Measurements from ENCODE around the gene BRCA1. TPM values are rescaled to one million over a fixed set of nuclear protein-coding genes. Genes with fewer than 3 reads are reported as not detected.

BRCA1 gene
- 7.3 TPM for total RNA-seq (2013)
- polyA plus RNA-seq (1 to 10 TPM in 2 of 3 donors, under 1 TPM in 1; 0.87 to 2.6 (median 1.9) TPM), polyA minus RNA-seq (1.9 and 4.6 TPM in 2 replicates), total RNA-seq (3.1 to 12.8 (median 7.0) reads per million in 11 experiments)

DNA sequence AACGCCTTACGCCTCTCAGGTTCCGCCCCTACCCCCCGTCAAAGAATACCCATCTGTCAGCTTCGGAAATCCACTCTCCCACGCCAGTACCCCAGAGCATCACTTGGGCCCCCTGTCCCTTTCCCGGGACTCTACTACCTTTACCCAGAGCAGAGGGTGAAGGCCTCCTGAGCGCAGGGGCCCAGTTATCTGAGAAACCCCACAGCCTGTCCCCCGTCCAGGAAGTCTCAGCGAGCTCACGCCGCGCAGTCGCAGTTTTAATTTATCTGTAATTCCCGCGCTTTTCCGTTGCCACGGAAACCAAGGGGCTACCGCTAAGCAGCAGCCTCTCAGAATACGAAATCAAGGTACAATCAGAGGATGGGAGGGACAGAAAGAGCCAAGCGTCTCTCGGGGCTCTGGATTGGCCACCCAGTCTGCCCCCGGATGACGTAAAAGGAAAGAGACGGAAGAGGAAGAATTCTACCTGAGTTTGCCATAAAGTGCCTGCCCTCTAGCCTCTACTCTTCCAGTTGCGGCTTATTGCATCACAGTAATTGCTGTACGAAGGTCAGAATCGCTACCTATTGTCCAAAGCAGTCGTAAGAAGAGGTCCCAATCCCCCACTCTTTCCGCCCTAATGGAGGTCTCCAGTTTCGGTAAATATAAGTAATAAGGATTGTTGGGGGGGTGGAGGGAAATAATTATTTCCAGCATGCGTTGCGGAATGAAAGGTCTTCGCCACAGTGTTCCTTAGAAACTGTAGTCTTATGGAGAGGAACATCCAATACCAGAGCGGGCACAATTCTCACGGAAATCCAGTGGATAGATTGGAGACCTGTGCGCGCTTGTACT lies at the start of gene BRCA1:
BRCA1 (minus strand) TSS at position 232 of the 834 bp plus-strand sequence. CDS start 1,268 bp downstream, outside the sequence.
- Mint-ChIP-seq H3K4me1 (peaks cover 30% of the 10 kb centered on the region), H3K4me3 (peak within 1 kb of the TSS; percentile 97 to 99), H3K27ac (peak within 1 kb of the TSS; percentile 95 to 98 (median 96)), H3K36me3 (peaks cover 12 to 24% of the 10 kb centered on the region in 2 donors), H3K27me3 (ENCODE audit: low read depth in 3 of 3) (peaks cover 0 to 3% (median 0%) of the 10 kb centered on the region in 3 donors), H3K9me3 (peaks cover 0 to 2% (median 0%) of the 10 kb centered on the region in 7 donors)
- H3K9ac ChIP-seq (ENCODE audit: insufficient read depth, low read length, poor library complexity, severe bottlenecking): peak within 1 kb of the TSS; percentile 67
- TF ChIP-seq, protein P1, sequence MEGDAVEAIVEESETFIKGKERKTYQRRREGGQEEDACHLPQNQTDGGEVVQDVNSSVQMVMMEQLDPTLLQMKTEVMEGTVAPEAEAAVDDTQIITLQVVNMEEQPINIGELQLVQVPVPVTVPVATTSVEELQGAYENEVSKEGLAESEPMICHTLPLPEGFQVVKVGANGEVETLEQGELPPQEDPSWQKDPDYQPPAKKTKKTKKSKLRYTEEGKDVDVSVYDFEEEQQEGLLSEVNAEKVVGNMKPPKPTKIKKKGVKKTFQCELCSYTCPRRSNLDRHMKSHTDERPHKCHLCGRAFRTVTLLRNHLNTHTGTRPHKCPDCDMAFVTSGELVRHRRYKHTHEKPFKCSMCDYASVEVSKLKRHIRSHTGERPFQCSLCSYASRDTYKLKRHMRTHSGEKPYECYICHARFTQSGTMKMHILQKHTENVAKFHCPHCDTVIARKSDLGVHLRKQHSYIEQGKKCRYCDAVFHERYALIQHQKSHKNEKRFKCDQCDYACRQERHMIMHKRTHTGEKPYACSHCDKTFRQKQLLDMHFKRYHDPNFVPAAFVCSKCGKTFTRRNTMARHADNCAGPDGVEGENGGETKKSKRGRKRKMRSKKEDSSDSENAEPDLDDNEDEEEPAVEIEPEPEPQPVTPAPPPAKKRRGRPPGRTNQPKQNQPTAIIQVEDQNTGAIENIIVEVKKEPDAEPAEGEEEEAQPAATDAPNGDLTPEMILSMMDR (IDR thresholded peaks at IDR 0.05): no peak
- H3K36me3 ChIP-seq (replicated peaks in 1 of 2; ENCODE audit: control insufficient read depth in 1 of 2, insufficient read depth in 2 of 2, low read length in 2 of 2): peaks cover 3 to 6% of the 10 kb centered on the region in 2 donors
- WGBS (ENCODE audit: insufficient coverage): 7% methylated on average over 29 of the region's 38 CpGs
- H3K27ac ChIP-seq (ENCODE audit: low read depth in 1 of 2, low read length in 2 of 2): peak within 1 kb of the TSS; percentile 23 to 90
- H3K4me1 ChIP-seq (ENCODE audit: control insufficient read depth in 1 of 2, insufficient read depth in 2 of 2, low read length in 2 of 2): peaks cover 25 to 30% of the 10 kb centered on the region in 2 donors
- no peaks in the 10 kb centered on the region for H3K27me3 ChIP-seq (ENCODE audit: control insufficient read depth in 2 of 2, insufficient read depth in 2 of 2, low read length in 2 of 2)
- peak within 1 kb of the TSS; percentile 76 to 100 (median 78) for H3K4me3 ChIP-seq (replicated peaks in 1 of 3; ENCODE audit: low read depth in 2 of 3, low read length in 3 of 3)
- H3K79me2 ChIP-seq (ENCODE audit: insufficient read depth, low read length): peaks cover 58% of the 10 kb centered on the region
- peak within 1 kb of the TSS; percentile 88 for H2AFZ ChIP-seq (ENCODE audit: insufficient read depth, low read depth, low read length, poor library complexity, severe bottlenecking)
- intact Hi-C loops (cut with micrococcal nuclease): loop anchor here (1.0 to 10.0 kb wide), 4 partner anchors 45 to 111 kb away; partner anchors contain the start of genes NBR1 (in 2 of the 2), RND2 (in 1 of the 2) and VAT1 (in 1 of the 2)
- H4K20me1 ChIP-seq (ENCODE audit: insufficient read depth, low read length): no peaks in the 10 kb centered on the region
- peak; percentile 96 to 99 (median 99) for DNase-seq
- peak within 1 kb of the TSS; percentile 99 for H3K4me2 ChIP-seq (replicated peaks; ENCODE audit: extremely low read depth, low read length, poor library complexity, severe bottlenecking)
- no peaks in the 10 kb centered on the region for H3K9me3 ChIP-seq (replicated peaks in 1 of 2; ENCODE audit: control insufficient read depth in 1 of 2, insufficient read depth in 1 of 2, low read length in 2 of 2)
